Right lobe of liver (tissue), 6 donors: ENCODE results near the gene KCNH2. TPM values are rescaled to one million over a fixed set of nuclear protein-coding genes. Genes with fewer than 3 reads are reported as not detected.
A peak's percentile ranks its signal among the peaks of the same experiment; 100 is the strongest.

ENCODE experiments used
- ATAC-seq, 4 donors: fragments of 200-7000 bp; cut with Tn5 transposase; one replicate each; pipeline ENCODE4 v1.9.1; 2020; ENCODE audit warnings: mild to moderate bottlenecking in 4 of 4, moderate library complexity in 4 of 4
- DNase-seq, 3 donors: peaks; one replicate each; pipeline ENCODE4 v3.0.0-alpha.2; 2020
- H3K27ac ChIP-seq, 3 donors: fragments of 200-600 bp; one replicate each; pipeline ENCODE4 v1.8.0; 2022
- H3K27me3 ChIP-seq, 2 donors: fragments of 200-600 bp; one replicate each; pipeline ENCODE4 v1.8.0; 2022
- H3K36me3 ChIP-seq, 4 donors: fragments of 200-600 bp; sonication (generic) in 1 of 4; one replicate each; pipeline versions ENCODE4 v1.5.1 to v1.8.0; 2017 to 2022; ENCODE audit warnings: control low read depth in 1 of 4
- H3K4me1 ChIP-seq, 4 donors: fragments of 200-600 bp; sonication (generic) in 1 of 4; one replicate each; pipeline versions ENCODE4 v1.5.1 to v1.8.0; 2017 to 2022; ENCODE audit warnings: control low read depth in 1 of 4
- H3K4me3 ChIP-seq, 3 donors: fragments of 200-600 bp; one replicate each; pipeline ENCODE4 v1.8.0; 2022
- H3K9me3 ChIP-seq, 4 donors: fragments of 200-600 bp; sonication (generic) in 1 of 4; one replicate each; pipeline versions ENCODE4 v1.5.1 to v1.8.0; 2017 to 2022; ENCODE audit warnings: control low read depth in 1 of 4
- POLR2A ChIP-seq: fragments of 450-650 bp; IDR thresholded peaks from one replicate; pipeline ENCODE4 v1.6.1; 2017; ENCODE audit warnings: antibody characterized with exemption, mild to moderate bottlenecking
- WGBS: methylation state at CpG from one replicate; pipeline ENCODE4 v1.1.6; 2018; ENCODE audit warnings: low coverage, low lambda C conversion rate; ENCODE audit not compliant: insufficient coverage; ENCODE audit errors: missing lambda C conversion rate; 5-methylcytosine and 5-hydroxymethylcytosine counted together
- intact Hi-C, 2 donors: fragments of 100-400 bp; cut with DNase I; formaldehyde crosslinking; loops; one replicate each; pipeline versions ENCODE4 v1.11.2 to v1.14.1; 2022
- total RNA-seq, 6 experiments: library from RNA; depleted of rRNA in 2 of 6; stranded (reverse); fragments of >200 nt in 2 of 6; fragmentation: NEBNext Ultra II Directional in 3 of 6; extraction: Animal tissue kit (Norgen Biotek cat#: 25700) in 3 of 6; gene quantifications; one replicate each; pipeline versions ENCODE4 v1.1.0 to v1.2.4, GENCODE V29; 2016 to 2023
- TF ChIP-seq, protein P1 (sequence below), 4 donors: fragments of 200-600 bp in 3 of 4; fragments of 450-650 bp in 1 of 4; IDR thresholded peaks; one replicate each; pipeline versions ENCODE4 v1.5.1 to v1.8.0; 2016 to 2022; ENCODE audit warnings: antibody characterized with exemption in 4 of 4, mild to moderate bottlenecking in 2 of 4
- donor health status: DM: no; HTN: yes; CAD: no.
- donor health status: DM: no; HTN: no; CAD: no.
- donor health status: DM: no; HTN: no; CAD: no.
- donor health status: DM: no; HTN: yes; CAD: no.
- donor health status: DM: no; HTN: yes; CAD: no.

Gene KCNH2
- total RNA-seq, 6 experiments from 2014 or later: 0.11 to 0.69 (median 0.18) TPM; not detected in 1

DNA sequence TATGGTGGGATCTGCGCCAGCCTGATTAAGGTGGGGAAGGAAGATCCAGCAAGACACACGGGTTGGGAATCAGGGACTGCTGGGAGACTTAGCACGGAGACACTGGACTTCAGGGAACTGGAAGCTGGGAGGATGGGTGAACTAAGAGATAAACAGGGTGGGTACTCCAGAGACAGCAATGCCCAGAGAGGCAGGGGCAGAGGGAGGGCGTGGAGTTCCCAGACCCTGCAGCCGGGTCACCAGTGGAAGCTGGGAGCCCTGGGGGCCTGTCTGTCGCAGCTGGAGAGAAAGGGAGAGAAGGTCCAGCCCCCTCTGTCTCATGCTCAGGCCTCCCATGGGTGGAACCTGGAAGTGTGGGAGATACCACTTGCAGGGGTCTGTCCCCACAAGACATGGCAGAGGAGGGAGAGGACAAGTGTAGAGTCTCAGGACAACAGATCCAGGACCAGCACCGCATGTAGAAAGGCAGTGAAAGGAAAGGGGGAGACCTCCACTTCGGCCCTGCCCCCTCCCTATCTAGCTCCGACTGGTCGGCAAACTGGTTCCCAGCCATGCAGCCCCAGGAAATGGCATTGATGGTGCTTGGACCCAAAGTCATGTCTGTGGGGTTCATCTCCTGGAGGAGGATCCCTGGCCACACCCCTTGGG lies 81.4 kb downstream of the KCNH2 start:
- 37% methylated on average over 5 of the region's 10 CpGs for WGBS
- Histone ChIP-seq H3K27ac (no peak overlapping the region), H3K4me1 (peaks cover 0 to 11% (median 0%) of the 10 kb centered on the region in 4 donors), H3K9me3 (no peaks in the 10 kb centered on the region), H3K4me3 (no peak overlapping the region), H3K36me3 (no peaks in the 10 kb centered on the region), H3K27me3 (no peaks in the 10 kb centered on the region)
- TF ChIP-seq, protein P1, sequence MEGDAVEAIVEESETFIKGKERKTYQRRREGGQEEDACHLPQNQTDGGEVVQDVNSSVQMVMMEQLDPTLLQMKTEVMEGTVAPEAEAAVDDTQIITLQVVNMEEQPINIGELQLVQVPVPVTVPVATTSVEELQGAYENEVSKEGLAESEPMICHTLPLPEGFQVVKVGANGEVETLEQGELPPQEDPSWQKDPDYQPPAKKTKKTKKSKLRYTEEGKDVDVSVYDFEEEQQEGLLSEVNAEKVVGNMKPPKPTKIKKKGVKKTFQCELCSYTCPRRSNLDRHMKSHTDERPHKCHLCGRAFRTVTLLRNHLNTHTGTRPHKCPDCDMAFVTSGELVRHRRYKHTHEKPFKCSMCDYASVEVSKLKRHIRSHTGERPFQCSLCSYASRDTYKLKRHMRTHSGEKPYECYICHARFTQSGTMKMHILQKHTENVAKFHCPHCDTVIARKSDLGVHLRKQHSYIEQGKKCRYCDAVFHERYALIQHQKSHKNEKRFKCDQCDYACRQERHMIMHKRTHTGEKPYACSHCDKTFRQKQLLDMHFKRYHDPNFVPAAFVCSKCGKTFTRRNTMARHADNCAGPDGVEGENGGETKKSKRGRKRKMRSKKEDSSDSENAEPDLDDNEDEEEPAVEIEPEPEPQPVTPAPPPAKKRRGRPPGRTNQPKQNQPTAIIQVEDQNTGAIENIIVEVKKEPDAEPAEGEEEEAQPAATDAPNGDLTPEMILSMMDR (IDR thresholded peaks at IDR 0.05): no peak
- TF ChIP-seq POLR2A: no peak
- ATAC-seq (no peak), DNase-seq (peak in 1 of 3 donors; percentile 16)
- intact Hi-C loops: loop anchor here in 1 of 2 donors (10.0 kb wide), 1 partner anchor 88 kb away; no protein-coding TSS in a partner anchor

DNA sequence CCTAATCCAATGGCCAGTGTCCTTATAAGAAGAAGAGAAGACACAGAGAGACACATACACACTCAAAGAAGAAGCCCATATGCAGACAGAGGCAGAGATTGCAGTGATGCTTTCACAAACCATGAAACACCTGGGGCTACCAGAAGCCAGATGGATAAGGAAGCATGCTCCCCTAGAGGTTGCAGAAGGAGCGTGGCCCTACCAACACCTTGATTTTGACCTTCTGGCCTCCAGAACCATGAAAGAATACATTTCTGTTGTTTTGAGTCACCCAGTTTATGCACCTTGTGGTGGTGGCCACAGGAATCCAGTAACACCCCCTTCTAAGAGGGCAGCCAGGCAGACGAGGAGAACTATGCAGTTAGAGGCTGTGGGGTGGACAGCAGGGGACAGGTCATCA lies 82.3 kb downstream of the KCNH2 start:
- DNase-seq (no peak), ATAC-seq (no peak)
- H3K9me3 ChIP-seq: no peaks in the 10 kb centered on the region
- H3K27me3 ChIP-seq: no peaks in the 10 kb centered on the region
- TF ChIP-seq, protein P1 (IDR thresholded peaks at IDR 0.05): no peak
- TF ChIP-seq POLR2A: no peak
- intact Hi-C loops: loop anchor here in 1 of 2 donors (10.0 kb wide), 1 partner anchor 89 kb away; no protein-coding TSS in a partner anchor
- peaks cover 0 to 6% (median 0%) of the 10 kb centered on the region in 4 donors for H3K4me1 ChIP-seq
- H3K36me3 ChIP-seq: no peaks in the 10 kb centered on the region
- H3K4me3 ChIP-seq: no peak overlapping the region
- no peak overlapping the region for H3K27ac ChIP-seq
- 60% methylated on average over 1 of the region's 2 CpGs for WGBS

Other genes starting within 250 kb of the KCNH2 start
- 1 to 10 TPM; 2.9 to 9.8 (median 8.0) TPM for gene GIMAP5, start 240.9 kb downstream of the KCNH2 start, total RNA-seq
- 1,000 to 10,000 TPM in 1 of 6 experiments, 100 to 1,000 TPM in 5; 711 to 1,315 (median 795) TPM for gene TMEM176B, start 178.0 kb downstream of the KCNH2 start, total RNA-seq
- gene TMEM176A, start 177.6 kb downstream of the KCNH2 start, total RNA-seq: 1,000 to 10,000 TPM in 1 of 6 experiments, 100 to 1,000 TPM in 5; 441 to 1,033 (median 702) TPM
- gene AOC1, start 125.8 kb downstream of the KCNH2 start, total RNA-seq: 10 to 100 TPM in 1 of 6 experiments, 1 to 10 TPM in 2, not detected in 3; 2.2 to 17.5 (median 9.4) TPM
- gene NOS3, start 12.7 kb upstream of the KCNH2 start, total RNA-seq: 1 to 10 TPM; 2.4 to 9.2 (median 5.0) TPM
- gene ATG9B, start 46.2 kb upstream of the KCNH2 start, total RNA-seq: under 1 TPM in 1 of 6 experiments, not detected in 5; 0.40 TPM
- 10 to 100 TPM; 22.3 to 33.8 (median 26.8) TPM for gene ABCB8, start 50.1 kb upstream of the KCNH2 start, total RNA-seq
- 1 to 10 TPM in 5 of 6 experiments, under 1 TPM in 1; 0.53 to 1.2 (median 1.2) TPM for gene ASIC3, start 70.2 kb upstream of the KCNH2 start, total RNA-seq
- gene CDK5, start 79.6 kb upstream of the KCNH2 start, total RNA-seq: 1 to 10 TPM; 5.0 to 9.6 (median 6.1) TPM
- gene SLC4A2, start 81.3 kb upstream of the KCNH2 start, total RNA-seq: 100 to 1,000 TPM in 4 of 6 experiments, 10 to 100 TPM in 2; 74.0 to 140 (median 106) TPM
- gene FASTK, start 102.5 kb upstream of the KCNH2 start, total RNA-seq: 10 to 100 TPM; 33.4 to 48.8 (median 43.9) TPM
- gene TMUB1, start 105.2 kb upstream of the KCNH2 start, total RNA-seq: 10 to 100 TPM; 27.7 to 63.1 (median 41.8) TPM
- gene AGAP3, start 108.2 kb upstream of the KCNH2 start, total RNA-seq: 10 to 100 TPM; 36.3 to 44.3 (median 39.5) TPM
- gene GBX1, start 189.4 kb upstream of the KCNH2 start, total RNA-seq: not detected
- gene ASB10, start 208.9 kb upstream of the KCNH2 start, total RNA-seq: not detected
- not detected for gene H2BK1, start 232.2 kb upstream of the KCNH2 start, total RNA-seq
- 10 to 100 TPM in 4 of 6 experiments, 1 to 10 TPM in 2; 7.3 to 22.3 (median 11.4) TPM for gene ABCF2, start 248.9 kb upstream of the KCNH2 start, total RNA-seq